HepG2 (cell line): ENCODE results near the gene SLC23A3. TPM values are rescaled to one million over a fixed set of nuclear protein-coding genes. Genes with fewer than 3 reads are reported as not detected.
A peak's percentile ranks its signal among the peaks of the same experiment; 100 is the strongest.

Experiments used
- ATAD3A ChIP-seq: sonication (generic); formaldehyde crosslinking; IDR thresholded peaks from 2 replicates; pipeline ENCODE4 v1.4.0; 2020; ENCODE audit warnings: missing genetic modification reagents
- JARID2 ChIP-seq: sonication (generic); formaldehyde crosslinking; IDR thresholded peaks from 2 replicates; pipeline ENCODE4 v1.8.1; 2023; ENCODE audit warnings: missing genetic modification reagents, inconsistent platforms; ENCODE audit not compliant: insufficient replicate concordance
- NFYC ChIP-seq: IDR thresholded peaks from 2 replicates; pipeline ENCODE4 v1.6.1; 2016; ENCODE audit warnings: missing genetic modification reagents, missing compliant biosample characterization
- NKX3-1 ChIP-seq: sonication (generic); formaldehyde crosslinking; IDR thresholded peaks from 2 replicates; pipeline ENCODE4 v1.5.0; 2020; ENCODE audit warnings: missing genetic modification reagents
- PAF1 ChIP-seq: IDR thresholded peaks from 2 replicates; pipeline ENCODE4 v1.6.1; 2016; ENCODE audit warnings: missing genetic modification reagents, missing compliant biosample characterization
- POLR2AphosphoS5 ChIP-seq: IDR thresholded peaks from 2 replicates; pipeline ENCODE4 v1.6.1; 2012; ENCODE audit warnings: low read depth, low read length
- SRSF9 ChIP-seq: fragments of 200-400 bp; formaldehyde crosslinking; IDR thresholded peaks from 2 replicates; pipeline ENCODE4 v1.6.1; 2018; ENCODE audit warnings: borderline replicate concordance, mild to moderate bottlenecking, low read depth, low read length; ENCODE audit not compliant: insufficient read depth, poor library complexity, severe bottlenecking
- TBL1XR1 ChIP-seq: fragments of 150-350 bp; IDR thresholded peaks from 2 replicates; pipeline ENCODE4 v1.6.1; 2014; ENCODE audit warnings: borderline replicate concordance, low read length; ENCODE audit not compliant: partially characterized antibody
- TOE1 ChIP-seq: sonication (generic); formaldehyde crosslinking; IDR thresholded peaks from 2 replicates; pipeline ENCODE4 v1.4.0; 2020; ENCODE audit warnings: mild to moderate bottlenecking, missing genetic modification reagents
- ZNF138 ChIP-seq: sonication (generic); formaldehyde crosslinking; IDR thresholded peaks from 2 replicates; pipeline ENCODE4 v1.5.0; 2020; ENCODE audit warnings: mild to moderate bottlenecking, low read depth, missing genetic modification reagents
- ZNF331 ChIP-seq: sonication (generic); formaldehyde crosslinking; IDR thresholded peaks from 2 replicates; pipeline ENCODE4 v1.4.0; 2020; ENCODE audit warnings: missing genetic modification reagents
- ZNF563 ChIP-seq: sonication (generic); formaldehyde crosslinking; IDR thresholded peaks from 2 replicates; pipeline ENCODE4 v1.8.0; 2022; ENCODE audit warnings: mild to moderate bottlenecking, moderate library complexity, missing genetic modification reagents
- ZNF713 ChIP-seq: sonication (generic); formaldehyde crosslinking; IDR thresholded peaks from 2 replicates; pipeline ENCODE4 v1.4.0; 2020; ENCODE audit warnings: mild to moderate bottlenecking, missing genetic modification reagents
- ZNF777 ChIP-seq: sonication (generic); formaldehyde crosslinking; IDR thresholded peaks from 2 replicates; pipeline ENCODE4 v1.4.0; 2020; ENCODE audit warnings: missing genetic modification reagents
- ZNF891 ChIP-seq: sonication (generic); formaldehyde crosslinking; IDR thresholded peaks from 2 replicates; pipeline ENCODE4 v1.5.0; 2020; ENCODE audit warnings: mild to moderate bottlenecking, missing genetic modification reagents
- ZSCAN20 ChIP-seq: sonication (generic); formaldehyde crosslinking; IDR thresholded peaks from 2 replicates; pipeline ENCODE4 v1.4.0; 2020; ENCODE audit warnings: missing genetic modification reagents, mild to moderate bottlenecking, borderline replicate concordance
- polyA plus RNA-seq, 8 experiments: library from polyadenylated mRNA; depleted of rRNA in 3 of 8; stranded (reverse) in 7 of 8; unstranded in 1 of 8; fragments of >200 nt; fragmentation: Illumina TruSeq in 4 of 8; extraction: Trizol in 4 of 8; gene quantifications; 2 replicates each; pipeline versions ENCODE4 v1.2.1 to v1.2.3, GENCODE V29; 2011 to 2016; ENCODE audit warnings: low read depth in 4 of 8, missing spikeins in 1 of 8, mixed read lengths in 1 of 8; ENCODE audit not compliant: insufficient read depth in 1 of 8
- total RNA-seq, 5 experiments: library from RNA; depleted of rRNA; stranded (reverse); fragments of >200 nt; fragmentation: Illumina TruSeq; extraction: Trizol; gene quantifications; 2 replicates each; pipeline ENCODE4 v1.2.3, GENCODE V29; 2016; ENCODE audit warnings: low read depth in 1 of 5
- TF ChIP-seq, protein P1 (sequence below): sonication (generic); formaldehyde crosslinking; IDR thresholded peaks from 2 replicates; pipeline ENCODE4 v1.4.0; 2020; ENCODE audit warnings: low read depth, mild to moderate bottlenecking, missing genetic modification reagents
- TF ChIP-seq, protein P2 (sequence below): IDR thresholded peaks from 2 replicates; pipeline ENCODE4 v1.6.1; 2016; ENCODE audit warnings: low read depth, control low read depth
- TF ChIP-seq, protein P3 (sequence below): sonication (generic); formaldehyde crosslinking; IDR thresholded peaks from one replicate; pipeline ENCODE4 v1.5.1; 2020; ENCODE audit warnings: mild to moderate bottlenecking, missing genetic modification reagents; ENCODE audit errors: not compliant biosample characterization

SLC23A3 gene
- total and polyA plus RNA-seq, 2 of the 13 experiments (the other 11 are each of a cell fraction or from before 2014, with no cell fraction given) = 0.38 to 0.78 TPM

DNA sequence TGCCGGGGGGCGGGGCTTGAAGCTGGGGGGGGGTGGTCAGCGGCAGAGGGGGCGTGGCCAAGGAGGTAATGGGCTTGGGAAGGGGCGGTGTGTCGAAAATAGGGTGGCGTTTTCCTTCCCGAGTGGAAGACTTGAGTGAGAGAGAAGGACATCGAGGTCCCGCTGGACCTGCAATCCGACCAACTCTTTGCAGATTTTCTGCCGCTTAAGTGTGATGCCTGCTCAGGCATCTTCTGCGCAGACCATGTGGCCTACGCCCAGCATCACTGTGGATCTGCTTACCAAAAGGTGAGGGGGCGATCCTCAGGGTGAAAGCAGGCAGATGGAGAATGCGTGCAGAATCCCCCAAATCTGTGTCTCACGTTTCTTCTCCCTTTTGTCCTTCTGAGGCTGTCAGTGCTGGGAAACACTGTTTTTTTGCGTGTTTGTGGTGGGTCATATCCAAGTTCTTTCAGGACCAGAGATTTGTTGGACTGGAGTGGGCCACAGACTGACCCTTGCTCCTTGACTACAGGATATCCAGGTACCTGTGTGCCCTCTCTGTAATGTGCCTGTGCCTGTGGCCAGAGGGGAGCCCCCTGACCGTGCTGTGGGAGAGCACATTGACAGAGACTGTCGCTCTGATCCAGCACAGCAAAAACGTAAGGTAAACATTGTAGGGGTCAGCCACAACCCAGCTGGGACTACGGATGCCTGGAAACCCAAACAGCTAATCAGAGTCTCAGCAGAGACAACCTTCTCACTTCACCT lies 37.5 kb upstream of the SLC23A3 start (continued):
- no peak for TF ChIP-seq JARID2 (CRISPR knock-in tag)
- no peak for TF ChIP-seq ZNF713
- TF ChIP-seq SRSF9 = no peak
- TF ChIP-seq ZNF563 = no peak
- TF ChIP-seq NFYC (CRISPR knock-in tag) = 0 out of 2 replicates have a peak, but pooled peaks have one; percentile 7
- TF ChIP-seq, protein P1, sequence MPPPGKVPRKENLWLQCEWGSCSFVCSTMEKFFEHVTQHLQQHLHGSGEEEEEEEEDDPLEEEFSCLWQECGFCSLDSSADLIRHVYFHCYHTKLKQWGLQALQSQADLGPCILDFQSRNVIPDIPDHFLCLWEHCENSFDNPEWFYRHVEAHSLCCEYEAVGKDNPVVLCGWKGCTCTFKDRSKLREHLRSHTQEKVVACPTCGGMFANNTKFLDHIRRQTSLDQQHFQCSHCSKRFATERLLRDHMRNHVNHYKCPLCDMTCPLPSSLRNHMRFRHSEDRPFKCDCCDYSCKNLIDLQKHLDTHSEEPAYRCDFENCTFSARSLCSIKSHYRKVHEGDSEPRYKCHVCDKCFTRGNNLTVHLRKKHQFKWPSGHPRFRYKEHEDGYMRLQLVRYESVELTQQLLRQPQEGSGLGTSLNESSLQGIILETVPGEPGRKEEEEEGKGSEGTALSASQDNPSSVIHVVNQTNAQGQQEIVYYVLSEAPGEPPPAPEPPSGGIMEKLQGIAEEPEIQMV (CRISPR knock-in tag) = peak; percentile 65; the same call in 1 of the 2 replicates
- TF ChIP-seq TOE1 (CRISPR knock-in tag) = no peak
- TF ChIP-seq ZNF331 (CRISPR knock-in tag) = no peak
- TF ChIP-seq PAF1 (CRISPR knock-in tag) = 0 out of 2 replicates have a peak, but pooled peaks have one; percentile 55
- no peak for TF ChIP-seq TBL1XR1
- no peak for TF ChIP-seq ZSCAN20 (CRISPR knock-in tag)
- no peak for TF ChIP-seq ZNF138
- no peak for TF ChIP-seq ATAD3A (CRISPR knock-in tag)
- TF ChIP-seq, protein P2, sequence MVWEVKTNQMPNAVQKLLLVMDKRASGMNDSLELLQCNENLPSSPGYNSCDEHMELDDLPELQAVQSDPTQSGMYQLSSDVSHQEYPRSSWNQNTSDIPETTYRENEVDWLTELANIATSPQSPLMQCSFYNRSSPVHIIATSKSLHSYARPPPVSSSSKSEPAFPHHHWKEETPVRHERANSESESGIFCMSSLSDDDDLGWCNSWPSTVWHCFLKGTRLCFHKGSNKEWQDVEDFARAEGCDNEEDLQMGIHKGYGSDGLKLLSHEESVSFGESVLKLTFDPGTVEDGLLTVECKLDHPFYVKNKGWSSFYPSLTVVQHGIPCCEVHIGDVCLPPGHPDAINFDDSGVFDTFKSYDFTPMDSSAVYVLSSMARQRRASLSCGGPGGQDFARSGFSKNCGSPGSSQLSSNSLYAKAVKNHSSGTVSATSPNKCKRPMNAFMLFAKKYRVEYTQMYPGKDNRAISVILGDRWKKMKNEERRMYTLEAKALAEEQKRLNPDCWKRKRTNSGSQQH = no peak; the same call in 1 of the 2 replicates
- TF ChIP-seq ZNF891 = peak; percentile 70; the same call in 1 of the 2 replicates
- peak; percentile 35 for TF ChIP-seq POLR2AphosphoS5
- TF ChIP-seq, protein P3, sequence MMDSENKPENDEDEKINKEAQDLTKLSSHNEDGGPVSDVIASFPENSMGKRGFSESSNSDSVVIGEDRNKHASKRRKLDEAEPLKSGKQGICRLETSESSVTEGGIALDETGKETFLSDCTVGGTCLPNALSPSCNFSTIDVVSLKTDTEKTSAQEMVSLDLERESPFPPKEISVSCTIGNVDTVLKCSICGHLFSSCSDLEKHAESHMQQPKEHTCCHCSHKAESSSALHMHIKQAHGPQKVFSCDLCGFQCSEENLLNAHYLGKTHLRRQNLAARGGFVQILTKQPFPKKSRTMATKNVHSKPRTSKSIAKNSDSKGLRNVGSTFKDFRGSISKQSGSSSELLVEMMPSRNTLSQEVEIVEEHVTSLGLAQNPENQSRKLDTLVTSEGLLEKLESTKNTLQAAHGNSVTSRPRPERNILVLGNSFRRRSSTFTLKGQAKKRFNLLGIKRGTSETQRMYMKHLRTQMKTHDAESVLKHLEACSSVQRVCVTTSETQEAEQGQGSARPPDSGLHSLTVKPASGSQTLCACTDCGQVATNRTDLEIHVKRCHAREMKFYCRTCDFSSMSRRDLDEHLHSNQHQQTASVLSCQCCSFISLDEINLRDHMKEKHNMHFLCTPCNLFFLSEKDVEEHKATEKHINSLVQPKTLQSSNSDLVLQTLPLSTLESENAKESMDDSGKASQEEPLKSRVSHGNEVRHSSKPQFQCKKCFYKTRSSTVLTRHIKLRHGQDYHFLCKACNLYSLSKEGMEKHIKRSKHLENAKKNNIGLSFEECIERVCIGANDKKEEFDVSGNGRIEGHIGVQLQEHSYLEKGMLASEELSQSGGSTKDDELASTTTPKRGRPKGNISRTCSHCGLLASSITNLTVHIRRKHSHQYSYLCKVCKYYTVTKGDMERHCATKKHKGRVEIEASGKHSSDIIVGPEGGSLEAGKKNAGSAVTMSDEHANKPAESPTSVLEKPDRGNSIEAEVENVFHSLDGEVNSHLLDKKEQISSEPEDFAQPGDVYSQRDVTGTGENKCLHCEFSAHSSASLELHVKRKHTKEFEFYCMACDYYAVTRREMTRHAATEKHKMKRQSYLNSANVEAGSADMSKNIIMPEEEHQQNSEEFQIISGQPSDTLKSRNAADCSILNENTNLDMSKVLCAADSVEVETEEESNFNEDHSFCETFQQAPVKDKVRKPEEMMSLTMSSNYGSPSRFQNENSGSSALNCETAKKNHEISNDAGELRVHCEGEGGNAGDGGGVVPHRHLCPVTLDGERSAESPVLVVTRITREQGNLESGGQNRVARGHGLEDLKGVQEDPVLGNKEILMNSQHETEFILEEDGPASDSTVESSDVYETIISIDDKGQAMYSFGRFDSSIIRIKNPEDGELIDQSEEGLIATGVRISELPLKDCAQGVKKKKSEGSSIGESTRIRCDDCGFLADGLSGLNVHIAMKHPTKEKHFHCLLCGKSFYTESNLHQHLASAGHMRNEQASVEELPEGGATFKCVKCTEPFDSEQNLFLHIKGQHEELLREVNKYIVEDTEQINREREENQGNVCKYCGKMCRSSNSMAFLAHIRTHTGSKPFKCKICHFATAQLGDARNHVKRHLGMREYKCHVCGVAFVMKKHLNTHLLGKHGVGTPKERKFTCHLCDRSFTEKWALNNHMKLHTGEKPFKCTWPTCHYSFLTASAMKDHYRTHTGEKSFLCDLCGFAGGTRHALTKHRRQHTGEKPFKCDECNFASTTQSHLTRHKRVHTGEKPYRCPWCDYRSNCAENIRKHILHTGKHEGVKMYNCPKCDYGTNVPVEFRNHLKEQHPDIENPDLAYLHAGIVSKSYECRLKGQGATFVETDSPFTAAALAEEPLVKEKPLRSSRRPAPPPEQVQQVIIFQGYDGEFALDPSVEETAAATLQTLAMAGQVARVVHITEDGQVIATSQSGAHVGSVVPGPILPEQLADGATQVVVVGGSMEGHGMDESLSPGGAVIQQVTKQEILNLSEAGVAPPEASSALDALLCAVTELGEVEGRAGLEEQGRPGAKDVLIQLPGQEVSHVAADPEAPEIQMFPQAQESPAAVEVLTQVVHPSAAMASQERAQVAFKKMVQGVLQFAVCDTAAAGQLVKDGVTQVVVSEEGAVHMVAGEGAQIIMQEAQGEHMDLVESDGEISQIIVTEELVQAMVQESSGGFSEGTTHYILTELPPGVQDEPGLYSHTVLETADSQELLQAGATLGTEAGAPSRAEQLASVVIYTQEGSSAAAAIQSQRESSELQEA (CRISPR knock-in tag) = no peak
- TF ChIP-seq ZNF777 (CRISPR knock-in tag) = no peak
- no peak for TF ChIP-seq NKX3-1 (CRISPR knock-in tag)
